Stimulated activated CD4-positive, alpha-beta T cell treated with anti-CD3 and anti-CD28 coated beads, Interleukin-15, amount 100 ng/mL, for 24 hours (primary cell): ENCODE measurements around the gene ZNF330.

Source experiments
- DNase-seq: peaks from one replicate; pipeline ENCODE4 v3.0.0-alpha.2; 2020

The ZNF330 gene

GRCh38 chr4:141238186-141238585, 17.5 kb downstream of the ZNF330 start:
- no peak for DNase-seq

GRCh38 chr4:141240259-141240658, 19.6 kb downstream of the ZNF330 start:
- no peak for DNase-seq

- DNase-seq, result no peak
Measured at GRCh38 chr4:141240671-141241070, 20.0 kb downstream of the ZNF330 start.

- no peak for DNase-seq
Measured at GRCh38 chr4:141241986-141242385, 21.3 kb downstream of the ZNF330 start.

- no peak for DNase-seq
Measured at GRCh38 chr4:141244419-141244818, 23.7 kb downstream of the ZNF330 start.

- DNase-seq, result no peak
Measured at GRCh38 chr4:141246243-141246642, 25.5 kb downstream of the ZNF330 start.

GRCh38 chr4:141246683-141247429, 26.2 kb downstream of the ZNF330 start:
- DNase-seq, result no peak

GRCh38 chr4:141247430-141247780, 26.7 kb downstream of the ZNF330 start:
- DNase-seq, result no peak

- no peak for DNase-seq
Measured at GRCh38 chr4:141248029-141248428, 27.3 kb downstream of the ZNF330 start.

GRCh38 chr4:141248486-141248885, 27.8 kb downstream of the ZNF330 start:
- DNase-seq, result no peak

GRCh38 chr4:141254326-141254725, 33.6 kb downstream of the ZNF330 start:
- no peak for DNase-seq

GRCh38 chr4:141255016-141255415, 34.3 kb downstream of the ZNF330 start:
- no peak for DNase-seq

- DNase-seq, result no peak
Measured at GRCh38 chr4:141258558-141258957, 37.9 kb downstream of the ZNF330 start.

GRCh38 chr4:141275834-141276233, 55.1 kb downstream of the ZNF330 start:
- no peak for DNase-seq

- DNase-seq, result no peak
Measured at GRCh38 chr4:141283152-141283551, 62.5 kb downstream of the ZNF330 start.

- no peak for DNase-seq
Measured at GRCh38 chr4:141283563-141283962, 62.9 kb downstream of the ZNF330 start.
